T47D (cell line): ENCODE data around the gene AFTPH.

Experiments
- DNase-seq, 2 experiments: peaks; one replicate each; pipeline versions ENCODE4 v3.0.0 to v3.0.0-alpha.2; 2011 to 2012; ENCODE audit warnings: low read depth in 1 of 2, low spot score in 1 of 2
- JUND ChIP-seq: IDR thresholded peaks from 2 replicates; pipeline ENCODE4 v1.6.1; 2012; ENCODE audit warnings: low read depth
- in situ Hi-C: cut with HindIII; loops from 2 replicates; pipeline ENCODE4 v1.10.0; 2016; ENCODE audit warnings: low sequenced_read_pairs, low pct_unique_long_range_greater_than_20kb

AFTPH gene

DNA sequence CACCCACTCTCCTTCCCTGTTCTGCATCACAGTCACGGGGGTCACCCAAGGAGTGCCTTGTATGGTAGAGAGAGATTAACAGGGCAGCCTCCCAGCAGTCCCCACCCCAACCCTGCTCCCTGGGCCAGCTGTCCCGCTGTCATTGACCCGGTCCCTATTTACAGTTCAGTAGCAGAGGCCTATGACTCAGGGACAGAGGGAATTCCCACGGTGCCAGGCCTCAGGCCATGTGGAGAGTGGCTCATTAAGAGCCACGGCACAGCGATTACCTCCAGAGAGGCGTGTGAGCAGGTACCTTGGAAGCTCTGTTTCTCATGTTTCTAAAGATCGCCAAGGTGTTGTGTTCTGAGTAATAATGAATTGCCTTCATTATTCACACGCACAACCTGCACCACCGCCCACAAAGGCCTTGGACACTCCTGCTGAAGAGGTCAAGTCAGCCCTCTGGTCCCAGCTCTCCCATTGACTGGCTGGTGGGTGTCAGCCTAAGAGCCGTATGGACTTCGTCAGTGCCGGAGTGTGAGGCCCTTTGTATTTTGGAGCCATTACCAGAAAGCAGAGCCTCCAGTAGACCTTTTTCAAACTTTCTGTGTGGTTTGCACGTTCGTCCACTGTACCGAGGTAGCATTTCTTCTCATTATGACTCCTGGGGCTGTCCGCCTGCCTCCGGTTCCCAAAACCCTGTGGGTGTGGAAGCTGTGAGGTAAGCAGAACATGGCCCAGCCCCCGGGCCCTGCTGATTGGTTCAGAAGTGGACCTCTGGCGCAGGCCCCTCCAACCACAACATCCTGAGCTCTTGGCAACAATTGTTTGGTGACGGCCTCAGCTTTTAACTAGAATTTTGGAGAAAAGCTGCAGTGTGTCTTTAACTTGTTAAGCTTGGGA, 82.6 kb downstream of the AFTPH start:
- DNase-seq: peak; percentile 78 to 89
- TF ChIP-seq JUND: no peak
- in situ Hi-C loops: no loop called here

GRCh38 chr2:64607381-64608304, 83.5 kb downstream of the AFTPH start:
- in situ Hi-C loops: no loop called here
- TF ChIP-seq JUND: no peak
- DNase-seq: peak; percentile 63 to 79

GRCh38 chr2:64608867-64609226, 84.7 kb downstream of the AFTPH start:
- peak in 1 of 2 experiments; percentile 13 for DNase-seq
- in situ Hi-C loops: no loop called here
- TF ChIP-seq JUND: no peak

DNA sequence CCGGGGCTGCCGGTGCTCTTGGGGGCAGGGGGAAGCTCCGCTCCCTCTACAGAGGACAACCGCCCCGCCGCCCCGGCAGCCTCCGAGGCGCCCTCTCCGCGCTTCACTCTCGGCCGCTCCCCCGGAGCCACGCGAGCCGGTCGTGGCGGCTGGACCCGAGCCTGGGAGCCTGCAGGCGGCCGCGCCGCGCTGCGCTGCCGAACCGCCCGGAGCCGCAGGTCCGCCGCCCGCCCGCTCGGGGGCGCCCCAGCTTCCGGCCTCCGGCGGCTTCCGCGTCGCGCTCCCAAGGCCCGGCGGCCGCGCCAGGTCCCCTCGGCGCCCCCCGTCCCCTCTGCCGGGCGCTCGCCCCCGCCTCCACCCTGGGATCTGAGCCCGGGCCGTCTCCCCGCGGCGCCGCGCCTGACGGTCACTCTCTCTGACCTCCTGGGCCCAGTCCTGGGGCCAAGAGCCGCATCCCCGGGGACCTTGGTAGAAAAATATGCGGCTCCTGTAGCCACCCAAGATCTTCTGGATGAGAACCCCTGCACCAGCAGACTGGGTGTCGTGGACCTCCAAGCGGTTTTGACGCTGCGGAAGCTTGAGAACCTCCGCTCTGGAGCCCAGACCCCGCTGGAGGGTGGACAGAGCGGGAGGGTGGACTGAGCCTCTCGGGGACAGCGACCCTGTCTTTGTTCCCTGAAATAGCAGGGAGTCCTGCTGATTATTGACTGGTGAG, 85.3 kb downstream of the AFTPH start:
- in situ Hi-C loops: no loop called here
- DNase-seq: peak; percentile 58 to 60
- TF ChIP-seq JUND: no peak

- DNase-seq: no peak
- in situ Hi-C loops: no loop called here
- TF ChIP-seq JUND: no peak
These were observed 85.8 kb downstream of the AFTPH start for GRCh38 chr2:64609942-64610281.

GRCh38 chr2:64610316-64610855, 86.3 kb downstream of the AFTPH start:
- no peak for DNase-seq
- in situ Hi-C loops: no loop called here
- TF ChIP-seq JUND: no peak

DNA sequence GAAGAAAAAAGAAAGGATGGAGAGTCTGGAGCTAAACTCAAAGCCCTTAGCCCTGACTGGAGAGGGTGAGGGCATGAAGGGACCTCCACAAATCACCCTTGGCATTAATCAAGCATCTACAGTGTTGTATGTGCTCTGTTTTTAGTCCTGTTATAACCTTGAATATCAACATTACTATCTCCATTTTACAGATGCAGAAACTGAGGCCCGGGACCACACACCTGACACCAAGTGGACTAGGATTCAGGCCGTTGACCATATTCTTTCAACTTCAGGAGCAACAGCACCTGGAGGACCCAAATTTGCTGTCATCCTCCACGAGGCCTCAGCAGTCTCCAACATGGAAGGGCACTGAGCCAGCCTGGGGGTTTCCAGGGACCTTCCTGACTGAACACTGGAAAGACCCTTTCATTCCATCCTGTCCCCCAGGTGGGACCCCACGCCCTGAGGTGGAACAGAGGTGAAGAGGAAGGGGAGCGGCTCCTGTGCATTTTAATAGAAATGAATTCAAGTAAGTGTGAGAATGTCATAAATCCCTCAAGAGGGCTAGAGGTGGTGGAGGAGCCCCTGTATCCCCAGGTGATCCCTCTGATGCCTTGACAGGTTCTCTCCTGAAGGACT, 88.6 kb downstream of the AFTPH start:
- in situ Hi-C loops: no loop called here
- TF ChIP-seq JUND: no peak
- DNase-seq: no peak

DNA sequence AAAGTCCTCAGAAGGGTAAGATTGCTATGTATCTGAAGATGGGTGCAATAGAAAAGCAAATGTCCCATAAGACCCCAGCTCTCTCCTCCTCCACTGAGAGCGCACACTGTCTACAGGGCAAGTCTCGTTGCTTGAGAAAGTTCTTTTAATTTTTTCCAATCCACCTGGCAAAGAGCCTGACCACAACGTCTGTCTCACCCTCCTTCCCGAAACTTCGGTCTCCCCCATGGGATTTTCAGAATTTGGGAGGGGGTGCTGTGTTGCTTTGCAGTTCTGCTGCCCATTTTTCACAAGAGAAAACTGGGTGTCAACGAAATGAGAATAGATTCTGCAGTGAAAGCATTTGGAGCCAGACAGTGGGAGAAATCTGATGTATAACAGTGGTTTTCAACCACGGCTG, 89.1 kb downstream of the AFTPH start:
- in situ Hi-C loops: no loop called here
- DNase-seq: no peak
- TF ChIP-seq JUND: no peak

- in situ Hi-C loops: no loop called here
- DNase-seq: no peak
- TF ChIP-seq JUND: no peak
These were observed 91.2 kb downstream of the AFTPH start for GRCh38 chr2:64615192-64615763.

DNA sequence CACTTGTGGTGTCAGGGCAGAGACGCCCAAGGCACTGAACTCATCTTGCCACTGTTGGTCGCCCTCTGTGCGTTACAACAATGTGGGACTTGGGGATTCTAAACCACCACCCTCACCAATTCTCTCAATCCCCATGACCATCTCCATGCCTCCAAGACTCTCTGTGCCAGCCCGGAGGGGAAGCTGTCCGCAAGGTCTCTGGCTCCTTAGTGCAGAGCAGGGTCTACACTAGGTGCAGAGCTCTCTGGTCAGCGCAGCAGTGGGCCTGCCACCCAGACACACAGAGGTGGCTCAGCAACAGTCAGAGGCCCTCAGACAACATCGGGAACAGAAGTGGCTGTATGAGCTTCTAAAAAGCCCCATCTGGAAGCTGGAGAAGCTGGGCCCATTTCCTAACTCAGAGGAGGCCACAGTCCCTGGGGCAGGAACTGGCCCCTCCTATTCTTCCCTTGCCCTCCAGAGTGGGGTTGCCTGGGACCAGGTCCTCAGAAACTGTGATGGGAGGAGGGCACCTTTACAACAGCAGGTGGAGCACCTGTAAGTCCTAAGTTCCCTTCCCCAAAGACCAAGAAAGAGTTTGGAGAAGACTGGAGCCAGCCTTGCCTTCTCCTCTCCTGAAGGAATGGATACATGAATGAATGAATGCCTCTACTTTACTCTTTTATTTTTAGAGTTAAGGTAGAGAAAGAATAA, 91.9 kb downstream of the AFTPH start:
- TF ChIP-seq JUND: no peak
- in situ Hi-C loops: no loop called here
- DNase-seq: peak in 1 of 2 experiments; percentile 32

- in situ Hi-C loops: no loop called here
- TF ChIP-seq JUND: no peak
- DNase-seq: no peak
These were observed 93.6 kb downstream of the AFTPH start for GRCh38 chr2:64617631-64618151.
